OCI-LY1 (cell line): Measurements from ENCODE around the gene CYP26A1.

Experiments used
- H2AFZ ChIP-seq: fragments of 200-600 bp; sonication (generic), shearing (Covaris generic); 2 replicates; pipeline ENCODE4 v1.6.0; 2014; ENCODE audit warnings: antibody characterized with exemption, mild to moderate bottlenecking, low read length
- H3F3A ChIP-seq: fragments of 200-600 bp; sonication (generic), shearing (Covaris generic); 2 replicates; pipeline ENCODE4 v1.6.0; 2014; ENCODE audit warnings: mild to moderate bottlenecking, antibody characterized with exemption, low read length, moderate library complexity; ENCODE audit not compliant: insufficient read depth
- H3K27ac ChIP-seq: fragments of 200-600 bp; sonication (generic); 2 replicates; pipeline ENCODE4 v1.5.1; 2014; ENCODE audit warnings: low read length, mixed run types, mild to moderate bottlenecking, low read depth; ENCODE audit not compliant: poor library complexity, severe bottlenecking
- H3K27me3 ChIP-seq: fragments of 200-600 bp; sonication (generic); 2 replicates; pipeline ENCODE4 v1.6.0; 2014; ENCODE audit warnings: antibody characterized with exemption, mild to moderate bottlenecking, low read length, moderate library complexity; ENCODE audit not compliant: insufficient read depth
- H3K36me3 ChIP-seq: fragments of 200-600 bp; sonication (generic); 2 replicates; pipeline ENCODE4 v1.6.1; 2014; ENCODE audit warnings: mild to moderate bottlenecking, antibody characterized with exemption, low read length, moderate library complexity, mixed read lengths; ENCODE audit not compliant: insufficient read depth
- H3K4me1 ChIP-seq: fragments of 200-600 bp; sonication (generic); 2 replicates; pipeline ENCODE4 v1.5.1; 2014; ENCODE audit warnings: mild to moderate bottlenecking, low read length, moderate library complexity; ENCODE audit not compliant: insufficient read depth, severe bottlenecking
- H3K4me2 ChIP-seq: fragments of 200-600 bp; sonication (generic), shearing (Covaris generic); 2 replicates; pipeline ENCODE4 v1.6.1; 2014; ENCODE audit warnings: low read length
- H3K4me3 ChIP-seq: fragments of 200-600 bp; sonication (generic); 2 replicates; pipeline ENCODE4 v1.5.1; 2014; ENCODE audit warnings: low read length, low read depth, mild to moderate bottlenecking, mixed read lengths; ENCODE audit not compliant: poor library complexity, severe bottlenecking
- H3K79me2 ChIP-seq: fragments of 200-600 bp; shearing (Covaris generic); 2 replicates; pipeline ENCODE4 v1.6.1; 2016; ENCODE audit warnings: mixed run types, low read length, mixed read lengths; ENCODE audit not compliant: insufficient read depth
- H3K9ac ChIP-seq: fragments of 200-600 bp; sonication (generic), shearing (Covaris generic); 2 replicates; pipeline ENCODE4 v1.6.1; 2014; ENCODE audit warnings: mild to moderate bottlenecking, low read length, mixed read lengths
- H3K9me2 ChIP-seq: fragments of 200-600 bp; sonication (generic), shearing (Covaris generic); 2 replicates; pipeline ENCODE4 v1.6.1; 2014; ENCODE audit warnings: low read depth, mild to moderate bottlenecking, low read length, mixed read lengths
- H3K9me3 ChIP-seq: fragments of 200-600 bp; shearing (Covaris generic); 2 replicates; pipeline ENCODE4 v1.6.1; 2014; ENCODE audit warnings: low read length, mixed read lengths
- H4K20me1 ChIP-seq: fragments of 200-600 bp; sonication (generic), shearing (Covaris generic); 2 replicates; pipeline ENCODE4 v1.6.0; 2016; ENCODE audit warnings: mild to moderate bottlenecking, low read length; ENCODE audit not compliant: insufficient read depth
- EZH2 ChIP-seq: fragments of 200-600 bp; sonication (generic), shearing (Covaris generic); IDR thresholded peaks from 2 replicates; pipeline ENCODE4 v1.8.0; 2017; ENCODE audit warnings: borderline replicate concordance, mixed run types, mild to moderate bottlenecking, antibody characterized with exemption, low read length, moderate library complexity, mixed read lengths
- TF ChIP-seq, protein P1 (sequence below): fragments of 200-600 bp; sonication (generic), shearing (Covaris generic); IDR thresholded peaks from 2 replicates; pipeline ENCODE4 v1.5.1; 2017; ENCODE audit warnings: mild to moderate bottlenecking, antibody characterized with exemption, low read length, moderate library complexity, mixed read lengths

The CYP26A1 gene

DNA sequence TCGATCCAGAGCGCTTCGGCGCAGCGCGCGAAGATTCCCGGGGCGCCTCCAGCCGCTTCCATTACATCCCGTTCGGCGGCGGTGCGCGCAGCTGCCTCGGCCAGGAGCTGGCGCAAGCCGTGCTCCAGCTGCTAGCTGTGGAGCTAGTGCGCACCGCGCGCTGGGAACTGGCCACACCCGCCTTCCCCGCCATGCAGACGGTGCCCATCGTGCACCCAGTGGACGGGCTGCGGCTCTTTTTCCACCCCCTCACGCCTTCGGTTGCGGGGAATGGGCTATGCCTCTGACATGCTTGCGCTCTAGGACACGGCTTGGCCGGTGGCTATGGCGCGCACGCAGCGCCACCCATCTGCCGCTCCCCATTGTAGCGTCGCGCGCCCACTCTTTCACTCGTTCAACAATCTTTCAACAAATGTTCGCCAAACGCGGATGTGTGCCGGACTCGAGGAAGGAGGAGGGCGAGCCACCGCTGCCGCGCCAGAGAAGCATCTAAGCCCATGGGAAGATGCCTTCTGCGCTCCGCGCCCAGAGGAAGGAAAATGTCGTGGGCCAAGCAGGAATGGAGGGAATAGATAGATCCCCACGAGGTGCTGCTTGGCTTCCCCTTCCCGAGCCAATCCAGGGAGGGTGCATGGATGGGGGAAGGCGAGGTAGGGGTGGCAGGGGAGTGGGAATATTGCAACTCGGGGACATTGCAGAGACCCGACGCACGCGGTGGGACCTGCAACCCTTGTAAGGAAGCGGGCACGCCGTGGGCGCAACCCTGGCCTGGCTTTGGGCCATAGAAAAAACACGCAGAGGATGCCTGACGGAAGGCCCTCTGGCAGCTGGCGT is 5.1 kb upstream of the CYP26A1 start:
- no peak overlapping the region for H3K4me2 ChIP-seq
- no peaks in the 10 kb centered on the region for H3F3A ChIP-seq
- H3K79me2 ChIP-seq, result no peaks in the 10 kb centered on the region
- no peaks in the 10 kb centered on the region for H3K27me3 ChIP-seq
- no peaks in the 10 kb centered on the region for H3K36me3 ChIP-seq
- H2AFZ ChIP-seq, result no peak overlapping the region
- H3K9ac ChIP-seq, result no peak overlapping the region
- H3K9me3 ChIP-seq, result no peaks in the 10 kb centered on the region
- TF ChIP-seq, protein P1, sequence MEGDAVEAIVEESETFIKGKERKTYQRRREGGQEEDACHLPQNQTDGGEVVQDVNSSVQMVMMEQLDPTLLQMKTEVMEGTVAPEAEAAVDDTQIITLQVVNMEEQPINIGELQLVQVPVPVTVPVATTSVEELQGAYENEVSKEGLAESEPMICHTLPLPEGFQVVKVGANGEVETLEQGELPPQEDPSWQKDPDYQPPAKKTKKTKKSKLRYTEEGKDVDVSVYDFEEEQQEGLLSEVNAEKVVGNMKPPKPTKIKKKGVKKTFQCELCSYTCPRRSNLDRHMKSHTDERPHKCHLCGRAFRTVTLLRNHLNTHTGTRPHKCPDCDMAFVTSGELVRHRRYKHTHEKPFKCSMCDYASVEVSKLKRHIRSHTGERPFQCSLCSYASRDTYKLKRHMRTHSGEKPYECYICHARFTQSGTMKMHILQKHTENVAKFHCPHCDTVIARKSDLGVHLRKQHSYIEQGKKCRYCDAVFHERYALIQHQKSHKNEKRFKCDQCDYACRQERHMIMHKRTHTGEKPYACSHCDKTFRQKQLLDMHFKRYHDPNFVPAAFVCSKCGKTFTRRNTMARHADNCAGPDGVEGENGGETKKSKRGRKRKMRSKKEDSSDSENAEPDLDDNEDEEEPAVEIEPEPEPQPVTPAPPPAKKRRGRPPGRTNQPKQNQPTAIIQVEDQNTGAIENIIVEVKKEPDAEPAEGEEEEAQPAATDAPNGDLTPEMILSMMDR, result no peak
- no peak for TF ChIP-seq EZH2
- no peak overlapping the region for H3K4me3 ChIP-seq
- H4K20me1 ChIP-seq, result no peaks in the 10 kb centered on the region
- no peaks in the 10 kb centered on the region for H3K9me2 ChIP-seq
- H3K27ac ChIP-seq, result no peak overlapping the region
- no peaks in the 10 kb centered on the region for H3K4me1 ChIP-seq

DNA sequence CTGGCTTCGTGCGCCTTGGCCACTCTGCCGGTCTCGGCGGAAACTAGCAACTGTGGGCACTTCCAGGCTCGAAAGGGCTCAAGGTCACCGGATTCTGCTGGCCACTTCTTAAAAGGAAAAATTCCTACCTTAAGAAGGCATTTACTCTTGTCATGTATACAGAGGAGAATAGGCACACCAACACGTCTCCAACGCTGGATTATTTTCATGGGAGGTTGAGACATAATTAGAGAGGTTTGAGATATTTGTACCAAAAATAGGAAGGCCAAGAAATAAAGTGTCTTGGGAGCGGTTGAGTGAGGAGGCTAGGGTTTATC is 4.5 kb upstream of the CYP26A1 start:
- TF ChIP-seq, protein P1, result no peak
- TF ChIP-seq EZH2, result no peak
- no peak overlapping the region for H3K9ac ChIP-seq
- no peaks in the 10 kb centered on the region for H4K20me1 ChIP-seq
- H3K4me1 ChIP-seq, result no peaks in the 10 kb centered on the region
- no peaks in the 10 kb centered on the region for H3K9me2 ChIP-seq
- H3K36me3 ChIP-seq, result no peaks in the 10 kb centered on the region
- H3K4me2 ChIP-seq, result no peak overlapping the region
- H2AFZ ChIP-seq, result no peak overlapping the region
- H3K79me2 ChIP-seq, result no peaks in the 10 kb centered on the region
- no peak overlapping the region for H3K4me3 ChIP-seq
- H3K27me3 ChIP-seq, result no peaks in the 10 kb centered on the region
- H3K27ac ChIP-seq, result no peak overlapping the region
- H3F3A ChIP-seq, result no peaks in the 10 kb centered on the region
- H3K9me3 ChIP-seq, result no peaks in the 10 kb centered on the region

DNA sequence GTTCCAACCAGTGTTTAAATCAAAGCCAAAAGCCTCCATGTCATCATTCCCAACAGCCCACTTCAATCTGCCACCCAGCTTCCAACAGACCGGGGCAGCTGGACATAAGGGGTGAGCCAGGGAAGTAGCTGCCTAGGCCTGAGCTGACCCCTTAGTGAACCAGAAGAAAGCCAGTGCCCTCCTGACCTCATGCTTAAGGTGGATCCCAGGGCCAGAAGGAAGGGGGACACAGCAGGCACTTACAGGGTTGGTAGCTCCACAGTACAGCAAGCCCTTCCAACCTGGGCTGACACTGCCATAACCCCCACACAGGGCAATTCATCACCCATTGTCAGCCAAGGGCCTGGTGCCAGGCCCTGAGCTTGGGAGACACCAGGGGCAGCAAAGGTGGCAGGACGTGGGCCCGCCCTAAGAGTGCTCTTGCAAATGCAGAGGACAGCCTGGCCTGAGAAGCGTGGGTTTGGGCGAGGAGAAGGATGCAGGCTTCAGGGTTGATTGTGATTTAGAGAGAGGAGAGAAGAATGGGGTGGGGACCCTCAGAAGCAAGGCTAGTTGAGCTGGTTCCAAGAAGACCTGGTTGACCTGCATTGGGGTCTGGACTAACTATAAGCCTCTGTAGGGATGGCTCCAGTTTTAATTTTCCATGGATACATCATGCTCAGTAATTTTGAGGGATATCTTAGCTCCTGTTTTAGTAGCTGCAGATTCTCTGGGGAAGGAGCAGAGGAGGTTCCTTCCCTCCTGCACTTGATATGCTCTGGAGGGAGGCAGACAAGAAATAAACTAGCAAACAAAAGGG is 3.1 kb upstream of the CYP26A1 start:
- H4K20me1 ChIP-seq, result no peaks in the 10 kb centered on the region
- H3K4me2 ChIP-seq, result no peak overlapping the region
- H2AFZ ChIP-seq, result no peak overlapping the region
- H3K36me3 ChIP-seq, result no peaks in the 10 kb centered on the region
- H3K79me2 ChIP-seq, result no peaks in the 10 kb centered on the region
- no peak overlapping the region for H3K9ac ChIP-seq
- TF ChIP-seq, protein P1, result no peak
- no peak for TF ChIP-seq EZH2
- no peaks in the 10 kb centered on the region for H3K9me3 ChIP-seq
- no peaks in the 10 kb centered on the region for H3F3A ChIP-seq
- H3K4me1 ChIP-seq, result no peaks in the 10 kb centered on the region
- no peak overlapping the region for H3K4me3 ChIP-seq
- no peaks in the 10 kb centered on the region for H3K9me2 ChIP-seq
- H3K27ac ChIP-seq, result no peak overlapping the region
- no peaks in the 10 kb centered on the region for H3K27me3 ChIP-seq
